K562 (cell line): ENCODE results near the gene PRKACB. TPM values are rescaled to one million over a fixed set of nuclear protein-coding genes. Genes with fewer than 3 reads are reported as not detected.

Experiments used
- ATAC-seq: fragments of 200-7000 bp; cut with Tn5 transposase; 3 replicates; pipeline ENCODE4 v1.9.1; 2020; ENCODE audit warnings: moderate library complexity
- BruUV-seq: library from RNA; stranded (reverse); fragments of 400-500 nt; replicated peaks from 2 replicates; lab custom pipeline; 2021; lab: Mats Ljungman, UMichigan
- CTCF ChIA-PET: fragments of 300-600 bp; formaldehyde crosslinking; extraction: SDS; loops from one replicate; lab custom pipeline; 2021; ENCODE audit warnings: low intra/inter-chr PET ratio; lab: Yijun Ruan, JAX
- POLR2A ChIA-PET: fragments of 300-600, 350-650 bp; sonication (Branson Sonifier 250); formaldehyde crosslinking; extraction: SDS; loops from one replicate; lab custom pipeline; 2021; ENCODE audit warnings: antibody characterized with exemption, inconsistent platforms; lab: Yijun Ruan, JAX
- DNase-seq, 4 experiments: peaks; one replicate each; pipeline versions ENCODE4 v3.0.0 to v3.0.0-alpha.2; 2011 to 2018; ENCODE audit warnings: low spot score in 3 of 4, mixed read lengths in 3 of 4; ENCODE audit errors: extremely low read depth in 1 of 4
- FAIRE-seq: peaks from 2 replicates; lab custom pipeline; 2011; peaks lifted over from hg19 to GRCh38; lab: Jason Lieb, UNC
- H2AFZ ChIP-seq: 2 replicates; pipeline ENCODE4 v1.6.0; 2011; ENCODE audit warnings: low read depth, low read length, control low read depth, inconsistent platforms
- H3K27ac ChIP-seq: fragments of 200-600 bp; 3 replicates; pipeline ENCODE4 v1.8.0; 2011; ENCODE audit warnings: low read depth, mild to moderate bottlenecking, control low read depth, inconsistent platforms, low read length, moderate library complexity, mixed read lengths; ENCODE audit errors: extremely low read depth
- H3K27me3 ChIP-seq, 2 experiments: fragments of 300-600 bp in 1 of 2; 2 replicates in 1 of 2; 3 replicates in 1 of 2; pipeline versions ENCODE4 v1.6.0 to v1.8.0; 2011; ENCODE audit warnings: inconsistent platforms in 2 of 2, low read length in 2 of 2, mild to moderate bottlenecking in 1 of 2, mixed read lengths in 1 of 2, moderate library complexity in 1 of 2; ENCODE audit not compliant: control insufficient read depth in 2 of 2, insufficient read depth in 2 of 2
- H3K36me3 ChIP-seq: fragments of 300-600 bp; 3 replicates; pipeline ENCODE4 v1.8.0; 2011; ENCODE audit warnings: mild to moderate bottlenecking, low read length, inconsistent platforms; ENCODE audit not compliant: control insufficient read depth, insufficient read depth
- H3K4me1 ChIP-seq, 2 experiments: fragments of 200-600 bp in 1 of 2; replicated peaks in 1 of 2; 2 replicates in 1 of 2; 3 replicates in 1 of 2; pipeline versions ENCODE4 v1.5.1 to v1.8.0; 2011; ENCODE audit warnings: inconsistent platforms in 2 of 2, low read length in 2 of 2, mild to moderate bottlenecking in 1 of 2, mixed read lengths in 1 of 2, moderate library complexity in 1 of 2; ENCODE audit not compliant: control insufficient read depth in 2 of 2, insufficient read depth in 2 of 2
- H3K4me2 ChIP-seq: 2 replicates; pipeline ENCODE4 v1.6.1; 2011; ENCODE audit warnings: low read length, control low read depth, inconsistent platforms, mixed read lengths; ENCODE audit not compliant: insufficient read depth
- H3K4me3 ChIP-seq: fragments of 200-600 bp; sonication (generic), shearing (Covaris generic); 2 replicates; pipeline ENCODE4 v1.5.1; 2016; ENCODE audit warnings: control low read depth, inconsistent platforms
- H3K79me2 ChIP-seq: fragments of 200-600 bp; 3 replicates; pipeline ENCODE4 v1.8.0; 2011; ENCODE audit warnings: low read length, inconsistent platforms; ENCODE audit not compliant: control insufficient read depth, insufficient read depth
- H3K9ac ChIP-seq, 2 experiments: 2 replicates each; pipeline versions ENCODE4 v1.6.0 to v1.6.1; 2011; ENCODE audit warnings: low read depth in 2 of 2, low read length in 2 of 2, control low read depth in 1 of 2, inconsistent platforms in 1 of 2, mild to moderate bottlenecking in 1 of 2, mixed read lengths in 1 of 2; ENCODE audit not compliant: insufficient read depth in 1 of 2
- H3K9me1 ChIP-seq: one replicate; pipeline ENCODE4 v1.6.0; 2011; ENCODE audit warnings: inconsistent platforms, mild to moderate bottlenecking, low read length, moderate library complexity; ENCODE audit not compliant: control insufficient read depth, insufficient read depth
- H3K9me3 ChIP-seq: replicated peaks from 2 replicates; pipeline ENCODE4 v1.5.1; 2011; ENCODE audit warnings: low read depth, low read length, inconsistent platforms; ENCODE audit not compliant: control insufficient read depth, insufficient read depth
- H4K20me1 ChIP-seq: replicated peaks from 2 replicates; pipeline ENCODE4 v1.6.1; 2011; ENCODE audit warnings: low read length, inconsistent platforms, mixed read lengths; ENCODE audit not compliant: control insufficient read depth, insufficient read depth
- CBX3 ChIP-seq, 2 experiments: IDR thresholded peaks; 1 replicate in 1 of 2; 2 replicates in 1 of 2; pipeline ENCODE4 v1.6.1; 2012; ENCODE audit warnings: inconsistent platforms in 2 of 2, low read length in 2 of 2, borderline replicate concordance in 1 of 2, control low read depth in 1 of 2
- CBX5 ChIP-seq: IDR thresholded peaks from 2 replicates; pipeline ENCODE4 v1.6.1; 2014; ENCODE audit warnings: low read depth, borderline replicate concordance
- DACH1 ChIP-seq: fragments of 450-650 bp; IDR thresholded peaks from 2 replicates; pipeline ENCODE4 v1.6.1; 2018; ENCODE audit not compliant: partially characterized antibody
- KDM2B ChIP-seq: fragments of 250-450 bp; sonication (Bioruptor Pico); IDR thresholded peaks from 2 replicates; pipeline ENCODE4 v1.8.0; 2021; ENCODE audit warnings: mild to moderate bottlenecking, moderate library complexity
- NCOA1 ChIP-seq: fragments of 450-650 bp; IDR thresholded peaks from 2 replicates; pipeline ENCODE4 v1.6.1; 2016; ENCODE audit warnings: low read depth
- TRIM24 ChIP-seq, 2 experiments: fragments of 450-650 bp; IDR thresholded peaks; 2 replicates each; pipeline ENCODE4 v1.6.1; 2016
- TRIM28 ChIP-seq: fragments of 450-650 bp; IDR thresholded peaks from 2 replicates; pipeline ENCODE4 v1.6.1; 2017
- in situ Hi-C: fragments of 300-500 bp; cut with MboI; formaldehyde crosslinking; loops from 4 replicates; pipeline ENCODE4 v1.15.0; 2018; ENCODE audit warnings: inconsistent platforms, mixed read lengths
- intact Hi-C: fragments of 100-400 bp; cut with micrococcal nuclease; formaldehyde crosslinking; loops from 2 replicates; pipeline ENCODE4 v1.14.2; 2022
- polyA plus RNA-seq, 8 experiments: library from polyadenylated mRNA; depleted of rRNA in 4 of 8; stranded (reverse) in 5 of 8; unstranded in 3 of 8; fragments of >200 nt; fragmentation: Nextera tagmentation in 2 of 8; fragmentation: Illumina TruSeq in 1 of 8; extraction: Ambion mirVana in 2 of 8; extraction: Trizol in 1 of 8; gene quantifications; 2 replicates each; pipeline versions ENCODE4 v1.2.1 to v1.2.3, GENCODE V29; 2011 to 2014; ENCODE audit warnings: inconsistent platforms in 1 of 8, missing spikeins in 1 of 8
- total RNA-seq, 7 experiments: library from RNA; depleted of rRNA in 6 of 7; stranded (reverse); fragments of >200 nt in 6 of 7; fragmentation: Illumina TruSeq in 2 of 7; extraction: Trizol in 2 of 7; gene quantifications; 2 replicates each; pipeline versions ENCODE4 v1.2.1 to v1.2.3, GENCODE V29; 2011 to 2021; ENCODE audit warnings: low replicate concordance in 1 of 7
- TF ChIP-seq, protein P1 (sequence below): fragments of 450-650 bp; IDR thresholded peaks from 2 replicates; pipeline ENCODE4 v1.6.1; 2018; ENCODE audit warnings: mild to moderate bottlenecking, low read depth; ENCODE audit not compliant: partially characterized antibody

Gene PRKACB
- total and polyA plus RNA-seq, 9 of the 15 experiments (the other 6 are each of a cell fraction or from before 2014, with no cell fraction given): 1.1 to 5.2 (median 2.8) TPM

GRCh38 chr1:84095308-84095707 is 48.8 kb upstream of the PRKACB start:
- Histone ChIP-seq H3K27me3 (no peaks in the 10 kb centered on the region), H3K36me3 (no peaks in the 10 kb centered on the region; the same call in 2 of the 3 replicates), H3K4me3 (no peak overlapping the region), H2AFZ (no peak overlapping the region), H3K4me1 (peaks cover 0 to 4% of the 10 kb centered on the region in 2 experiments; a peak in 1 of 5 replicates), H4K20me1 (no peaks in the 10 kb centered on the region), H3K79me2 (0 out of 3 replicates have a peak, but pooled peaks cover 3% of the 10 kb centered on the region), H3K4me2 (no peak overlapping the region), H3K9me1 (no peaks in the 10 kb centered on the region), H3K27ac (no peak overlapping the region), H3K9ac (no peak overlapping the region), H3K9me3 (no peaks in the 10 kb centered on the region)
- 0 out of 2 replicates have a peak, but pooled peaks have one; percentile 52 for TF ChIP-seq CBX5
- peak; percentile 89 for TF ChIP-seq TRIM28
- peak in 1 of 2 experiments; percentile 97; a peak in 2 of 3 replicates for TF ChIP-seq CBX3 (IDR thresholded peaks at IDR 0.05; ENCODE audit: borderline replicate concordance in 1 of 2, low read length in 2 of 2)
- peak; percentile 30 for TF ChIP-seq DACH1
- TF ChIP-seq, protein P1, sequence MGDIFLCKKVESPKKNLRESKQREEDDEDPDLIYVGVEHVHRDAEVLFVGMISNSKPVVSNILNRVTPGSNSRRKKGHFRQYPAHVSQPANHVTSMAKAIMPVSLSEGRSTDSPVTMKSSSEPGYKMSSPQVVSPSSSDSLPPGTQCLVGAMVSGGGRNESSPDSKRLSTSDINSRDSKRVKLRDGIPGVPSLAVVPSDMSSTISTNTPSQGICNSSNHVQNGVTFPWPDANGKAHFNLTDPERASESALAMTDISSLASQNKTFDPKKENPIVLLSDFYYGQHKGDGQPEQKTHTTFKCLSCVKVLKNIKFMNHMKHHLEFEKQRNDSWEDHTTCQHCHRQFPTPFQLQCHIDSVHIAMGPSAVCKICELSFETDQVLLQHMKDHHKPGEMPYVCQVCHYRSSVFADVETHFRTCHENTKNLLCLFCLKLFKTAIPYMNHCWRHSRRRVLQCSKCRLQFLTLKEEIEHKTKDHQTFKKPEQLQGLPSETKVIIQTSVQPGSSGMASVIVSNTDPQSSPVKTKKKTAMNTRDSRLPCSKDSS: peak; percentile 86
- no peak for TF ChIP-seq NCOA1
- TF ChIP-seq KDM2B: no peak
- TF ChIP-seq TRIM24 (IDR thresholded peaks at IDR 0.05): peak; percentile 68 to 77; a peak in 3 of 4 replicates
- FAIRE-seq (peak; percentile 23), ATAC-seq (no peak), DNase-seq (no peak)
- ChIA-PET CTCF (no interaction called here), POLR2A (no interaction called here)
- in situ Hi-C loops (no loop called here), intact Hi-C loops (no loop called here)
- no TSS peak for BruUV-seq
